Tibial nerve (tissue), 4 donors: ENCODE data around the gene SLIT3.

ENCODE experiments used
- CTCF ChIP-seq, 5 experiments: fragments of 200-600 bp in 3 of 5; fragments of 450-650 bp in 2 of 5; sonication (generic) in 3 of 5; IDR thresholded peaks; one replicate each; pipeline ENCODE4 v1.5.1; 2016 to 2019; ENCODE audit warnings: antibody characterized with exemption in 5 of 5, mild to moderate bottlenecking in 3 of 5, moderate library complexity in 2 of 5
- EP300 ChIP-seq, 2 donors: sonication (generic); formaldehyde crosslinking; IDR thresholded peaks; one replicate each; pipeline ENCODE4 v1.6.1; 2017; ENCODE audit warnings: antibody characterized with exemption in 2 of 2, mild to moderate bottlenecking in 1 of 2
- POLR2A ChIP-seq, 2 donors: fragments of 450-650 bp; IDR thresholded peaks; one replicate each; pipeline ENCODE4 v1.6.1; 2017; ENCODE audit warnings: antibody characterized with exemption in 2 of 2, mild to moderate bottlenecking in 2 of 2, moderate library complexity in 2 of 2

DNA sequence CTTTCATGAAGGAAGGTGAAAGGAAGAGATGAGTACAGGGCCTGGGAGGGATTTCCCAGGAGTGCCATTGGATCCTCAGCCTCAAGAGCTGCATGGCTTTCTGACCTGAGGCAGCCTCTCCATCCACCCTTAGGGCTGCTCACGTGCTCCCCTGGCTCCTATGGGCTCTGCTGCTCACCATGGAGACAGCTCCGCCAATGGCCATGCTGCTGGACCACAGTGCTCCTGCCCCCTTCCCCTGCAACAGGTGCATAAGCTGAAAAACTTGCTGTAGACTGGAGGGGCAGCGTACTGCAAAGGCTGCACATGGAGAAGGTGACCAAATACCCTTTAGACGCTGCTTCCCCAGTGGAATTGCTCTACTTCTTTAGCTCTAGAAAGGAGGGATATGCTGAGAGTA, 609.0 kb downstream of the SLIT3 start:
- TF ChIP-seq POLR2A (IDR thresholded peaks at IDR 0.05), result no peak
- TF ChIP-seq CTCF (IDR thresholded peaks at IDR 0.05), result no peak
- no peak for TF ChIP-seq EP300 (IDR thresholded peaks at IDR 0.05)
